Gastrocnemius medialis (tissue), 4 donors: ENCODE measurements around the gene VPREB1. TPM values are rescaled to one million over a fixed set of nuclear protein-coding genes. Genes with fewer than 3 reads are reported as not detected.

Experiments
- ATAC-seq, 2 donors: fragments of 150-250 bp; one replicate each; pipeline ENCODE4 v1.9.1; 2016
- DNase-seq, 2 donors: peaks; one replicate each; pipeline ENCODE4 v3.0.0-alpha.2; 2019
- H3K27ac ChIP-seq, 4 donors: fragments of 200-600 bp; sonication (generic); 1 replicate in 1 of 4; 2 replicates in 3 of 4; pipeline ENCODE4 v1.5.1; 2016 to 2018; ENCODE audit warnings: mild to moderate bottlenecking in 2 of 4, moderate library complexity in 1 of 4
- H3K27me3 ChIP-seq, 3 donors: fragments of 200-600 bp; sonication (generic) in 2 of 3; 1 replicate in 1 of 3; 2 replicates in 2 of 3; pipeline versions ENCODE4 v1.5.1 to v1.6.0; 2016 to 2019; ENCODE audit warnings: mild to moderate bottlenecking in 1 of 3, moderate library complexity in 1 of 3
- H3K36me3 ChIP-seq, 2 donors: fragments of 200-600 bp; sonication (generic) in 1 of 2; one replicate each; pipeline ENCODE4 v1.5.1; 2017 to 2018
- H3K4me1 ChIP-seq, 2 donors: fragments of 200-600 bp; sonication (generic) in 1 of 2; one replicate each; pipeline ENCODE4 v1.5.1; 2016 to 2017; ENCODE audit warnings: mild to moderate bottlenecking in 2 of 2
- H3K4me3 ChIP-seq, 4 donors: fragments of 200-600 bp; sonication (generic) in 3 of 4; 1 replicate in 1 of 4; 2 replicates in 3 of 4; pipeline ENCODE4 v1.5.1; 2016 to 2019; ENCODE audit warnings: mild to moderate bottlenecking in 2 of 4
- H3K9me3 ChIP-seq, 3 donors: fragments of 200-600 bp; sonication (generic) in 2 of 3; 1 replicate in 1 of 3; 2 replicates in 2 of 3; pipeline ENCODE4 v1.5.1; 2016 to 2019
- CTCF ChIP-seq, 5 experiments: fragments of 450-650 bp in 3 of 5; fragments of 200-600 bp in 2 of 5; sonication (generic) in 2 of 5; IDR thresholded peaks in 4 of 5; conservative IDR thresholded peaks in 1 of 5; 1 replicate in 4 of 5; 2 replicates in 1 of 5; pipeline ENCODE4 v1.5.1; 2016 to 2019; ENCODE audit warnings: antibody characterized with exemption in 5 of 5, mild to moderate bottlenecking in 3 of 5, moderate library complexity in 3 of 5
- POLR2A ChIP-seq, 2 donors: fragments of 450-650 bp; IDR thresholded peaks; one replicate each; pipeline ENCODE4 v1.6.1; 2017; ENCODE audit warnings: antibody characterized with exemption in 2 of 2, mild to moderate bottlenecking in 2 of 2, moderate library complexity in 2 of 2
- in situ Hi-C, 4 donors: fragments of 200-750 bp; cut with MboI; loops; one replicate each; pipeline versions ENCODE4 v1.15.0 to v1.8.0; 2017; ENCODE audit warnings: low sequenced_read_pairs in 4 of 4
- intact Hi-C: fragments of 100-400 bp; cut with DNase I; formaldehyde crosslinking; loops from one replicate; pipeline ENCODE4 v1.15.1; 2023; ENCODE audit warnings: low total_unique reads
- total RNA-seq, 4 donors: library from RNA; depleted of rRNA; stranded (reverse); fragments of >200 nt; gene quantifications; one replicate each; pipeline versions ENCODE4 v1.1.0 to v1.2.3, GENCODE V29; 2016

The VPREB1 gene
- total RNA-seq, 4 donors from 2014 or later, result not detected

- no peaks in the 10 kb centered on the region for H3K4me1 ChIP-seq
- no peaks in the 10 kb centered on the region for H3K9me3 ChIP-seq
- H3K27ac ChIP-seq, result no peak overlapping the region
- no peak overlapping the region for H3K4me3 ChIP-seq
- no peak for DNase-seq
- no peaks in the 10 kb centered on the region for H3K36me3 ChIP-seq
- intact Hi-C loops (loop anchor here (10.0 kb wide), 1 partner anchor 754 kb away; no protein-coding TSS in a partner anchor), in situ Hi-C loops (no loop called here)
- TF ChIP-seq CTCF (IDR thresholded peaks at IDR 0.05 in 4 of 5, conservative IDR thresholded peaks at IDR 0.05 in 1 of 5) (no peak), POLR2A (IDR thresholded peaks at IDR 0.05) (no peak)
- ATAC-seq, result no peak
- peaks cover 3 to 22% (median 18%) of the 10 kb centered on the region in 3 donors for H3K27me3 ChIP-seq
Observed at GRCh38 chr22:22200569-22201184, 43.9 kb upstream of the VPREB1 start.

GRCh38 chr22:22201185-22201929 lies 43.2 kb upstream of the VPREB1 start:
- Histone ChIP-seq H3K9me3 (no peaks in the 10 kb centered on the region), H3K36me3 (no peaks in the 10 kb centered on the region), H3K27me3 (peaks cover 3 to 22% (median 18%) of the 10 kb centered on the region in 3 donors), H3K4me1 (no peaks in the 10 kb centered on the region), H3K4me3 (no peak overlapping the region), H3K27ac (no peak overlapping the region)
- DNase-seq (no peak), ATAC-seq (no peak)
- in situ Hi-C loops (no loop called here), intact Hi-C loops (loop anchor here (10.0 kb wide), 1 partner anchor 753 kb away; no protein-coding TSS in a partner anchor)
- TF ChIP-seq CTCF (IDR thresholded peaks at IDR 0.05 in 4 of 5, conservative IDR thresholded peaks at IDR 0.05 in 1 of 5) (peak in 2 of 5 experiments; percentile 32 to 46), POLR2A (IDR thresholded peaks at IDR 0.05) (no peak)

GRCh38 chr22:22201930-22202343 lies 42.6 kb upstream of the VPREB1 start:
- H3K9me3 ChIP-seq, result no peaks in the 10 kb centered on the region
- TF ChIP-seq POLR2A (IDR thresholded peaks at IDR 0.05) (no peak), CTCF (IDR thresholded peaks at IDR 0.05 in 4 of 5, conservative IDR thresholded peaks at IDR 0.05 in 1 of 5) (no peak)
- DNase-seq (no peak), ATAC-seq (no peak)
- in situ Hi-C loops, result no loop called here
- no peaks in the 10 kb centered on the region for H3K4me1 ChIP-seq
- no peak overlapping the region for H3K4me3 ChIP-seq
- intact Hi-C loops, result loop anchor here (10.0 kb wide), 1 partner anchor 753 kb away; no protein-coding TSS in a partner anchor
- H3K36me3 ChIP-seq, result no peaks in the 10 kb centered on the region
- H3K27me3 ChIP-seq, result peaks cover 3 to 22% (median 18%) of the 10 kb centered on the region in 3 donors
- no peak overlapping the region for H3K27ac ChIP-seq

GRCh38 chr22:22203048-22203971 lies 41.3 kb upstream of the VPREB1 start:
- ATAC-seq, result no peak
- in situ Hi-C loops, result no loop called here
- Histone ChIP-seq H3K27me3 (peaks cover 0 to 22% (median 21%) of the 10 kb centered on the region in 3 donors), H3K27ac (no peak overlapping the region), H3K4me3 (no peak overlapping the region), H3K4me1 (no peaks in the 10 kb centered on the region), H3K9me3 (no peaks in the 10 kb centered on the region), H3K36me3 (no peaks in the 10 kb centered on the region)
- TF ChIP-seq CTCF (IDR thresholded peaks at IDR 0.05 in 4 of 5, conservative IDR thresholded peaks at IDR 0.05 in 1 of 5), result no peak
- TF ChIP-seq POLR2A (IDR thresholded peaks at IDR 0.05), result no peak
- DNase-seq, result no peak
- intact Hi-C loops, result loop anchor here (10.0 kb wide), 1 partner anchor 751 kb away; no protein-coding TSS in a partner anchor
